Thymus (tissue), 14 donors: ENCODE results near the gene ACOT8. TPM values are rescaled to one million over a fixed set of nuclear protein-coding genes. Genes with fewer than 3 reads are reported as not detected.
A peak's percentile ranks its signal among the peaks of the same experiment; 100 is the strongest.
"Not testable (repeated sequence)": the region's sequence is repeated elsewhere in the genome, so short reads cannot be mapped to it uniquely, and the experiment has no call there.

Source experiments
- DNase-seq, 9 donors: peaks; one replicate each; pipeline ENCODE4 v3.0.0-alpha.2; 2013; ENCODE audit warnings: low spot score in 9 of 9, low read depth in 6 of 9, missing footprints in 1 of 9
- H3K27ac ChIP-seq, 2 donors: one replicate each; pipeline ENCODE4 v1.5.1; 2013; ENCODE audit warnings: control low read depth in 1 of 2, low read depth in 1 of 2, low read length in 1 of 2, mild to moderate bottlenecking in 1 of 2, moderate library complexity in 1 of 2
- H3K27me3 ChIP-seq, 2 donors: one replicate each; pipeline ENCODE4 v1.5.1; 2013; ENCODE audit warnings: low read length in 1 of 2; ENCODE audit not compliant: control insufficient read depth in 2 of 2, insufficient read depth in 1 of 2
- H3K36me3 ChIP-seq, 2 donors: one replicate each; pipeline ENCODE4 v1.5.1; 2013; ENCODE audit warnings: low read length in 1 of 2, mild to moderate bottlenecking in 1 of 2, moderate library complexity in 1 of 2; ENCODE audit not compliant: control insufficient read depth in 2 of 2, insufficient read depth in 2 of 2
- H3K4me1 ChIP-seq, 2 donors: one replicate each; pipeline ENCODE4 v1.5.1; 2013; ENCODE audit warnings: low read length in 2 of 2; ENCODE audit not compliant: control insufficient read depth in 2 of 2, insufficient read depth in 2 of 2
- H3K4me3 ChIP-seq, 2 donors: one replicate each; pipeline ENCODE4 v1.5.1; 2013; ENCODE audit warnings: low read length in 2 of 2, control low read depth in 1 of 2, mild to moderate bottlenecking in 1 of 2
- H3K9me3 ChIP-seq, 2 donors: one replicate each; pipeline ENCODE4 v1.5.1; 2013; ENCODE audit warnings: low read length in 1 of 2, mild to moderate bottlenecking in 1 of 2; ENCODE audit not compliant: control insufficient read depth in 2 of 2, insufficient read depth in 1 of 2
- WGBS: extraction: QIAGEN DNeasy Blood & Tissue Kit; methylation state at CpG from one replicate; pipeline ENCODE4 v1.1.7; 2013; 5-methylcytosine and 5-hydroxymethylcytosine counted together
- long read RNA-seq, 10 donors: transcript quantifications; one replicate each; lab custom pipeline, GENCODE V29; 2026
- polyA plus RNA-seq: library from polyadenylated mRNA; stranded (reverse); fragments of 200-250 nt; gene quantifications from one replicate; pipeline ENCODE4 v1.2.3, GENCODE V29; 2013
- total RNA-seq: library from RNA; stranded (reverse); fragments of 120-200 nt; gene quantifications from one replicate; pipeline ENCODE4 v1.2.4, GENCODE V29; 2013
- donor health status: healthy.

The ACOT8 gene
- total RNA-seq (32.0 TPM), polyA plus RNA-seq (30.1 TPM)
- long read RNA-seq, donor 1, result 0 reads
- long read RNA-seq, donor 2, transcript ACOT8-201 (6 exons, 1,168 nt), result major isoform, 12 of 30 reads
- long read RNA-seq, donor 2, partial matches to known transcripts, result 12 of 30 reads
- long read RNA-seq, donor 2, other reads (novel, unspliced or antisense), result 0 of 30 reads
- long read RNA-seq, donor 3, transcript ACOT8-201 (6 exons, 1,168 nt), result major isoform, 19 of 31 reads
- long read RNA-seq, donor 3, partial matches to known transcripts, result 6 of 31 reads
- long read RNA-seq, donor 3, other reads (novel, unspliced or antisense), result 0 of 31 reads
- long read RNA-seq, donor 4, partial matches to known transcripts, result 0 of 4 reads
- long read RNA-seq, donor 4, other reads (novel, unspliced or antisense), result 0 of 4 reads
- long read RNA-seq, donor 5, transcript ACOT8-201 (6 exons, 1,168 nt), result major isoform, 26 of 165 reads
- long read RNA-seq, donor 5, partial matches to known transcripts, result 122 of 165 reads
- long read RNA-seq, donor 5, other reads (novel, unspliced or antisense), result 11 of 165 reads
- long read RNA-seq, donor 6, transcript ACOT8-201 (6 exons, 1,168 nt), result major isoform, 8 of 19 reads
- long read RNA-seq, donor 6, partial matches to known transcripts, result 10 of 19 reads
- long read RNA-seq, donor 6, other reads (novel, unspliced or antisense), result 0 of 19 reads
- long read RNA-seq, donor 7, transcript ACOT8-201 (6 exons, 1,168 nt), result major isoform, 6 of 10 reads
- long read RNA-seq, donor 7, partial matches to known transcripts, result 0 of 10 reads
- long read RNA-seq, donor 7, other reads (novel, unspliced or antisense), result 0 of 10 reads
- long read RNA-seq, donor 8, partial matches to known transcripts, result 0 of 3 reads
- long read RNA-seq, donor 8, other reads (novel, unspliced or antisense), result 0 of 3 reads
- long read RNA-seq, donor 9, transcript ACOT8-201 (6 exons, 1,168 nt), result major isoform, 10 of 11 reads
- long read RNA-seq, donor 9, partial matches to known transcripts, result 0 of 11 reads
- long read RNA-seq, donor 9, other reads (novel, unspliced or antisense), result 0 of 11 reads
- long read RNA-seq, donor 10, transcript ACOT8-201 (6 exons, 1,168 nt), result major isoform, 10 of 16 reads
- long read RNA-seq, donor 10, partial matches to known transcripts, result 0 of 16 reads
- long read RNA-seq, donor 10, other reads (novel, unspliced or antisense), result 0 of 16 reads

- peak within 1 kb of the TSS; percentile 93 to 97 for H3K4me3 ChIP-seq
- no peaks in the 10 kb centered on the region for H3K9me3 ChIP-seq
- under 1% methylated on average over 36 of the region's 36 CpGs for WGBS
- DNase-seq, result peak; percentile 99 to 100 (median 100)
- H3K4me1 ChIP-seq, result peaks cover 21 to 23% of the 10 kb centered on the region in 2 donors
- H3K36me3 ChIP-seq, result peaks cover 5 to 6% of the 10 kb centered on the region in 2 donors
- no peaks in the 10 kb centered on the region for H3K27me3 ChIP-seq
- H3K27ac ChIP-seq, result peak within 1 kb of the TSS; percentile 88 to 95
These were observed at the start of gene ACOT8, which contains the start of gene ZSWIM3 for GRCh38 chr20:45857114-45857881. Gene ACOT8, minus strand, starts transcription at chr20:45857392. Its CDS starts 77 bp downstream, at chr20:45857315. Gene ZSWIM3, plus strand, starts transcription at chr20:45857614. Its CDS starts 212 bp downstream, at chr20:45857826.

- H3K27ac ChIP-seq, result peak overlapping the region in 1 of 2 donors; percentile 90
- H3K4me3 ChIP-seq, result no peak overlapping the region
- no peak for DNase-seq
- H3K36me3 ChIP-seq, result peaks cover 0 to 8% of the 10 kb centered on the region in 2 donors
- WGBS, result 96% methylated on average over 8 of the region's 8 CpGs
- H3K27me3 ChIP-seq, result peaks cover 0 to under 1% of the 10 kb centered on the region in 2 donors
- H3K9me3 ChIP-seq, result no peaks in the 10 kb centered on the region
- H3K4me1 ChIP-seq, result peaks cover 2 to 31% of the 10 kb centered on the region in 2 donors
These were observed 48.4 kb upstream of the ACOT8 start for GRCh38 chr20:45905505-45906079.

GRCh38 chr20:45904583-45905504 lies 47.7 kb upstream of the ACOT8 start:
- no peaks in the 10 kb centered on the region for H3K27me3 ChIP-seq
- 69% methylated on average over 16 of the region's 16 CpGs for WGBS
- H3K4me1 ChIP-seq, result peaks cover 0 to 26% of the 10 kb centered on the region in 2 donors
- H3K4me3 ChIP-seq, result peak overlapping the region in 1 of 2 donors; percentile 13
- peak overlapping the region in 1 of 2 donors; percentile 90 for H3K27ac ChIP-seq
- no peaks in the 10 kb centered on the region for H3K9me3 ChIP-seq
- peak in 2 of 9 donors; percentile 44 to 69 for DNase-seq
- H3K36me3 ChIP-seq, result peaks cover 0 to 8% of the 10 kb centered on the region in 2 donors

- Histone ChIP-seq H3K4me3 (no peak overlapping the region), H3K27ac (no peak overlapping the region), H3K27me3 (no peaks in the 10 kb centered on the region), H3K4me1 (peaks cover 0 to 24% of the 10 kb centered on the region in 2 donors), H3K9me3 (no peaks in the 10 kb centered on the region), H3K36me3 (peaks cover 13 to 24% of the 10 kb centered on the region in 2 donors)
- DNase-seq, result no peak
- WGBS, result 97% methylated on average over 14 of the region's 14 CpGs
These were observed 45.1 kb upstream of the ACOT8 start for GRCh38 chr20:45902199-45902701.

- H3K27ac ChIP-seq, H3K4me3 ChIP-seq, H3K9me3 ChIP-seq, H3K27me3 ChIP-seq, DNase-seq: not testable (repeated sequence)
- Histone ChIP-seq H3K36me3 (peaks cover 21 to 32% of the 10 kb centered on the region in 2 donors), H3K4me1 (peaks cover 0 to 24% of the 10 kb centered on the region in 2 donors)
- 97% methylated on average over 6 of the region's 6 CpGs for WGBS
These were observed 44.1 kb upstream of the ACOT8 start for GRCh38 chr20:45901332-45901731.

- H3K27me3 ChIP-seq, result no peaks in the 10 kb centered on the region
- H3K9me3 ChIP-seq, result no peaks in the 10 kb centered on the region
- no peak overlapping the region for H3K27ac ChIP-seq
- H3K4me3 ChIP-seq, result no peak overlapping the region
- peaks cover 0 to 4% of the 10 kb centered on the region in 2 donors for H3K4me1 ChIP-seq
- WGBS, result 96% methylated on average over 13 of the region's 13 CpGs
- peaks cover 34 to 47% of the 10 kb centered on the region in 2 donors for H3K36me3 ChIP-seq
- no peak for DNase-seq
These were observed 42.0 kb upstream of the ACOT8 start for GRCh38 chr20:45899046-45899835.

GRCh38 chr20:45898285-45898684 lies 41.1 kb upstream of the ACOT8 start:
- no peak for DNase-seq
- Histone ChIP-seq H3K4me3 (no peak overlapping the region), H3K36me3 (peaks cover 40 to 53% of the 10 kb centered on the region in 2 donors), H3K4me1 (no peaks in the 10 kb centered on the region), H3K27ac (no peak overlapping the region), H3K27me3 (no peaks in the 10 kb centered on the region), H3K9me3 (no peaks in the 10 kb centered on the region)
- 95% methylated on average over 12 of the region's 12 CpGs for WGBS
